GM11168 (cell line): ENCODE results near the gene SURF2.

Experiments used
- in situ Hi-C: fragments of 300-500 bp; cut with MboI; formaldehyde crosslinking; loops from one replicate; pipeline ENCODE4 v1.12.0; 2022; ENCODE audit warnings: low sequenced_read_pairs; ENCODE audit not compliant: unreplicated experiment

The SURF2 gene

DNA sequence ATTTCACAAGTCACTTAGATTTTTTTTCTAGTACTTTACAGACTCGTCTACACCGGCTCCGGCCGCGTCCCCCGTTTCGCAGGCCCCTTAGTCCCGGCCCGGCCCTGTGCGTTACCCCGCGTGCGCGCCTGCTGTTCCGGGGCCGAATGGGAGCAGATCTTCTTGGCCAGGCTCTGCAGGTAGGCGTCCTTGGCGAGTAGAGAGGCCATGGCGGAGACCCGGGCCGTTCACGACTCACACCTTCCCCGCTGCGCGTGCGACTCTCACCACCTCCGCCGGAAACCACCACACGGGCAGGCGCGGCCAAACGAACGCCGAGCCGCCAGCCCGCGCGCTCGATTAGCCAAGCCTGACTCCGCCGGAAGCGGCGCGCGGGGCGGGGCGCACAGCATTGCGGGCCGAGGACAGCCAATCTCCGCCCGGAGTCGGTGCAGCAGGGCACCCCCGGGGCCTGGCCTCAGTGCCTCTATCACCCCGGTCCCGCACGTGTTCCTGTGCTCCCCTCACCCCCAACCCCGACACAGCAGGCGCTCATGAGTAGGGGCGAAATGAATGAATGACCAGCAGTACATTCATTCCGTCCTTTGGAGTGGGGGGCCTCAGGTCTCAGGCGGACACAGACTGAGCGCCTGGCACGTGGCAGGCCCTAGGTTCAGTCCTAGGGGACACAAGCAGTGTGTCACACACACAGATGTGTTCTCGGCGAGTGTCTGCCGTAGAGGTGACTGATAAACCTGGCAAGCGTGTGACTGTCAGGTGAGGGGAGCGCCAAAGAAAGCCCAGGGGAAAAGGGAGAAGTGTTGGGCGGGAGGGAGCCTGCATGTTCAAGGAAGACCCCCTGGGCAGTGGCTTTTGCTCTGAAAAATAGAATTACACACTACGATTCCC is 20.2 kb upstream of the SURF2 start, which contains the start of gene SURF6:
TSS of gene SURF6 (minus strand) at position 265 of the 888 bp plus-strand sequence. CDS start at position 209, 56 bp downstream.
- in situ Hi-C loops, result no loop called here

DNA sequence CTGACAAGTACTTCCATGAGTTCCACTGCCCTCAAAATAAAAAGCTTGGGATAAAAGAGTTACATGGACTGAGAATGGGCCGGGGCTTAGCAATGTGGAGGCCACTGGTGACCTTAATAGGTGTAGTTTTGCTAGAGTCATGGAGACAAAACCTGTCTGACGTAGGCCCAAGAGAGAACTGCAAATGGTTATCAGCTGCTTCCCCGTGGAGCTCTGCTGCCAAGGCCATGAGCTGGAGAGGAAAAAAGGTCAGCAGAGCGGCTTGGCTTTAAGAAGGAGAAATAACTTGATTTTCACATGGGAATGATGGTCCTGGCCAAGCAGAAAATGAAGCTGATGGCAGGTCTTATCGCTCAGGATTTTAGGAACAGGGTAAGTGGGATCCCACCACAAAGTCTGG is 16.7 kb upstream of the SURF2 start:
- in situ Hi-C loops, result no loop called here

DNA sequence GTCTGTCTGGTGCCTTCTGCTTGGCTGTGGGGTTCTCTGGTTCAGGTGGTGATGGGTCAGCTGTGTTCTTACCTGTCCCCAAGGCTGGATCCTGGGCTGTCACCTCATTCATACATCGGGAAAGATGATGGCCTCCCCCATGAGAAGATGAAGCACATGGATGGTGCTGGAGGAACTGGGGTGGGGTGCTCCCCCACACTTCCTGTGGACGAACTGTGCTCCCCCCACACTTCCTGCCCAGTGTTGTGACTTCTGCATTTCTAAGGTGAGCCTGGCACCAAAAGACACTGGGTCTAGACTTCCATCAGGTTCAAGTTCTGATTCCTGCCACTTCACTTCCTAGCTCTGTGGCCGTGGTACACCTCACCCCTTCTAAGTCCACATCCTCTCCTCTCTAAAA is 16.1 kb upstream of the SURF2 start:
- in situ Hi-C loops, result no loop called here

DNA sequence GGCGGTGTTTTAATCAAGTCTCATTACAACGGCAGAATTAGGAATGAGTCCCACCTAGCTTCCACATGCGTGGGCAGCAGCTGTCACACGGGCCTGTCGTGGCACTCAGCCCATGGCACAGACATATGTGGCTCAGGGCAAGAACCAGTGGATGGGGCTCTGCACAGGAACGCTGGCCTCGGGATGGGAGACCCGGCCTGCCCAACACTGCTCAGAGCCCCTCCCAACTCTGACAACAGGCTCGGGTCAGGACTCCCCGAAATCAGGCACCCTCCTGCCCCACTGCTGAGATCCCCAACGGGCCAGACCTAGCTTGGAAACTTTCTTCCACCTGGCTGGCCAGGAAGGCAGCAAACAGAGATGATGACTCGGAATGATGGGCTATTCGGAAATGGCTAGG is 15.4 kb upstream of the SURF2 start:
- in situ Hi-C loops, result no loop called here

DNA sequence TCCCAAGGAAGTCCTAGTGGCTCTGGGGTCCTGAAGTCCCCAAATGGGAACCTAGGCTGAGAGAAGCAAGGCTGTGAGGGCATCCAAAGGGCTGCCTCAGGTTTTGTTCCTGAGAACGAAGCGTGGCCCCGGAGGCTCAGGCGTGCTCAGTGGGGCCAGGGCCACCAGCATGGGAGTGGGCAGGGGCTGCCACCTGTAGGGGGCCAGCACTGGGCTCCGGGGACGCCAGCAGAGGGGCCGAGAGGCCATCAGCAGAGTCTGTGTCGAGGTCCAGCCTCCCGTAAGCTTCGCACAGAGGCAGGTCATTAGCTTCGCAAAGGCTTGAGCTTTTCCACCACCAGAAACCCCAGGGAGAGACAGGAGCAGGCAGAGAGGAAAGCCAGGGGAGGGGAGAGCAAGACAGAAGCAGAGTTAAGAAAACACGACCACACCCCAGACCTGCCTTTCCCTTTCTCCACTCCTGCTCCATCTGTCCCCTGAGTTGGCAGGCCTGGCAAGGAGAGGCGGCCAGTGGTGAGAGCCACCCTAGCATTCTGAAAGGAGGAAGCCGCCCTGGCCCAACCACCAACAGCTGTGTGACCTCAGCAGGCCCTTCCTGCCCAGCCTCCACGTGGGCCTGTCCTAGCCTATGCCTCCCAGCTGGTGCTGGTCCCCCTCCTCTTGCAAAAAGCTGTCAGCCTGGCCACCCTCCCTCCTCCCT is 14.8 kb upstream of the SURF2 start:
- in situ Hi-C loops, result no loop called here

DNA sequence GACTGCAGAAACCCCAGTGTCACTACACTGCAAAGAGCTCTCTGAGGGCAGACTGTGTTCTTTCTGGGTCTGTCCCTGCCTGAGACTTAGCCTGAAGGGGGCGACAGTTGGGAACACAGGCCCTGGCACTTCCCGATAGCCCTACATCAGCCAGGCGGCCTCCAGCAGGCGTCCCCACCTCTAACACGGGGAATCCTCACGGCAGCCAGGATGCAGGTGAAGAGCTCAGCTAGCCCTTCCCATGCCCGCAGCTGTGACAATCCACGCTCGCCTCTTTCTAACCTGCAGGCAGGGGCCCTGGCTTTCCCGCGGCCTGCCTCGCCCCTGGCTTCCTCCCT is 14.3 kb upstream of the SURF2 start:
- in situ Hi-C loops, result no loop called here

DNA sequence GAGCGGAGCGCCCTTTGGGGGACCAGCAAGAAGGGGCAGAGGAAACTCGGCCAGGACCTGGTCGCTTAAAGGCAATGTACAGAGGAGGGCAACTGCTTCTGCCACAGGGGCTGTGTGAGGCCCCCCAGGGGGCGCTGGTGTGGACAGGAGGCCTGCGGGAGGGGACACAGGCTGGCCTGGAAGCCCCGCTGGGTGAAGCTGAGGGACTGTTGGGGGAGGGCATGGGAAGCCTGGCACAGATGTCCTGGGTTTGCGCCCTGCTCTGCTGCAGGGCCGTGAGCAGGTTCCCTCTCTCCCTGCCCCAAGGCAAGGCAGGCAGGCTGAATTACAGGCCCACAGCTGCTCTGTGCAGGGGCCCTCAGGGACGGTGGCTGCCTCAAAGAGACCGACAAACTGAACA is 13.8 kb upstream of the SURF2 start:
- in situ Hi-C loops, result no loop called here

DNA sequence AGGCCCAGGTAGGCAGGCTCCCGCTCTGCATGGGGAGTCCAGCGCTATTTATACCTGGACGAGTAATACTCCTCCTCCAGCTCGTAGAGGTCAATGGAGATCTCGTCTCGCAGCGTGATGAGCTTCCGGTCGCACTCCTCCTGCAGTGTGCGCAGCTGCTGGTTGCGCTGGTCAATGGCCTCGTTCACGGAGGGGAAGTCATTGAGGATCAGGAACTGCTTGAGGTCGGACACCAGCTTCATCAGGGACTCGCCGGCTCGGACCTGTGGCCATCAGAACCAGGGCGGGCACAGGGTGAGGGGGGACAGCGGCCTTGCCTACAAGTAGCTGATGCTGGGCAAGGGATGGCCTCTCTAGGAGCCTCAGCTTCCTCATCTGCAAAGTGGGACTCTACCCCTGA is 12.3 kb upstream of the SURF2 start:
- in situ Hi-C loops, result no loop called here

DNA sequence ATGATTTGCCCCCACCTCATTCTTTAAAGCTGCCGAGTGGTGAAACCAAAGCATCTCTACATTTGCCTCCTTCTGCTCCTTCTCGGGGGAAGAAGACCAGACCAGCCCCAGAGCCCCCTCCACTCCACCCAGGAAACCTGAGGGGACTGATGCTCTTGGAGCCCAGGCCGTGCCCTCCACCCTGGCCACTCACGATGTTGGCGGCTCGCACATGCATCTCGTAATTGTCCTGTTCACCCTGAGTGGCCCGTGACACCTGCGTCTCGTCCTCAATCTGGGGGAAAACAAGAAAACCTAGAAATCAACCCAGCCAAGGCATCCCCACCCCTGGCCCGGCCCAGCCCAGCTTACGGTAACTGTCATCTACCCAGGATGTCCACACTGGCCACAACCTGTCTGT is 11.4 kb upstream of the SURF2 start:
- in situ Hi-C loops, result no loop called here

DNA sequence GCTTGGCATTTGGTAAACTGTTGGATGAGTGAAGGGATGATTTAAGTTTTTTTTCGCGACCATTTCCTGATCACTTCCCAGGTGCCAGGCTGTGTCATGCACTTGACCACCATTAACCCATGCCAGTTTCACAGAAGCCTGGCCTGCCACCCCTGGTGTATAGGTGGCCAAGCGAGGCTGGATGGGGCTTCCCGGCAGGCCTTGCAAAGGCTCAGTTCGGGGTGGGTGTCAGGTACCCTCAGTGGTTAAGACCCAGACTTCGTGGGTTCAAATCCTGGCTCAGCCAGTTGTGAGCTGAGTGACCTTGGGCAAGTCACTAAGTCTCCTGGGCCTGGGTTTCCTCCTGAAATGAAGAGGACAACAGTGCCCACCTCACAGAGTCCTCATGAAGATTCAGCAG is 10.8 kb upstream of the SURF2 start:
- in situ Hi-C loops, result no loop called here

DNA sequence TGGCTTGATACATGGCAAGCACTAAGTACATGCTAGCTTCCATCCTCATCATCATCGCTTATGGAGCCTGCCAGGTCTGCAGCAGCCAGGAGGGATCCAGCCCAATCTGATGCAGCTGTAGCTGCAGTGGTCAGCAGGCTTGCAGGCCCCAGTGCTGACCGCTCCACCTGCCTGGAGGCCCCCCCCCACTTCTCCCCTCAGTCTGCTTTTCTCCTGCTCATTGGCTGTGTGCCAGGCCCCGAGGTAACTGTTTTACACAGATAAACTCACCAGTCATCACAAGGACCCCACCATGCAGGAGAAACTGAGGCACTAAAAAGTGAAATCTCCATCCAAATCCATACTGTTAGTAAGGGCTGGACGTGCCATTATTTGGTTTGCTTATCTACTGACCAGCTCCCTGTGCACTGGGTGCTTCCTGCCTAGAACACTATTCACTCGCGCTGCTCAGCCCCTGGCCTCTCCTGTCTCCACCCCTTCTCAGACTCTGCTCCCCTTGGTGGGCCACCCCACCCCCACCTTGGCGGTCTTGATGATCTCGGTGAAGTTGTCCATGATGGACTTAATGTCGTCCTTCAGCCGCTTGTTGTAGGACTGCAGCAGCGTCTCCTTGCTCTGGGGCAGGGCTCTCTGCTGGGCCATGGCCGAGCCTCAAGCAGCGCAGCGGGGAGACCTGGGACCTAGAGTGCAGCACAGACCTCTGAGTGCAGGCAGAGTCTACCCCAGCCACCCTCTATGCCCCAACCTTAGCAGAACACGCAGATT is 10.1 kb upstream of the SURF2 start:
- in situ Hi-C loops, result no loop called here

DNA sequence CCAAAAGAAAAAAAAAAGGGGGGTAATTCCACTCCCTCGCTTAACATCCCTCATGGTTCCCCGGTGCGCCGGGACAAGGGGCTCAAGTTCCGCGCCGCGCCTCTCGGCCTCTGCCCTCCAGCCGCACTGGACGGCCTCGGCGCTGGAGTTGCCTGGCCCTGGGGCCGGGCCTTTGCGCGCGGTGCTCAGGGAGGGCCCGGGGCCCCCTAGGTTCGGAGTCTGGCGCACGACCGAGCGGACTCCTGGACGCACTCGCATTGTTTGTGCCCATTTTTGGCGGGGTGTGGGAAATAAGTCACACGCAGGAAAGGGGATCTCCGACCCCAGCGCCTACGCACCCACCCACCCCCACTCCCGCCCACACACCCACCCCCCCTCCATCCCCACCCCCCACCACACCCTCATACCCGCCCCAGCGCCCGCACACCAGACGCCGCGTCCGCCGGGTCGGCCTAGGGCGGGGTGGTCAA is 8.8 kb upstream of the SURF2 start:
- in situ Hi-C loops, result no loop called here

DNA sequence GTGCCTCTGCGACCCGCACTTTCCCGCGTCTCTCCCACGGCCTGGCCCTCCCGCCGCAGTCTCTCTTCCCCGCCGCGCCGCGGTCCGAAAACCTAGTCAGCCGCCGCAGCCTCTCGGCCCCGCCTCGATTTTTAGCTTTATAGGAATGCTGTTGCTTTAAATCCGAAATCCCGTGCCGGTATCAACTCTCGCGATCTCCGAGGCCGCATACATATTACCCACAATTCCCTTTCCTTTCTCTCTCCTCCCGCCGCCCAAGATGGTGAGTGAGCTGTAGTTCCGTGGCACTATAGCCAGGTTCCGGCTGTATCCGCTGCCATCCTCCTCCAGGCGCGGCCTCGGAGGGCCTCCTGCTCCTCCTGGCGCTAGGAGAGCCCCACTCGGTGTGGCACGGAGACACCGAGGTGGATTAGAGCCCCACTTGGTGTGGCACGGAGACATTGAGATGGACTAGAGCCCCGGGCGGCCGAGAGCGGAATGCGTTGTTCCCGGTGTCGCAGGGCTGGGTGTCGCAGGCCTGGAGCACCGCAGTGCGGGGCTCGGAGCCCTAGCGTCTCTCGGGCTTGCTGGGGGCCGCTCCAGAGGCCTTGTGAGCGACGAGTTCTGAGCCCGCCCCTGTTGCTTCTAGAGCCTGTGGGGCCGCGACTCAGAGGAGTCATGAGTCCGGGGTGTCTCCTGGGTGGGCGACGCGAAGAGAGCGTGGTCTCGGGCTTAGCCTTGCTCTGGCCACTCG is 8.2 kb upstream of the SURF2 start, which contains the start of the genes MED22 and RPL7A:
TSS of gene MED22 (minus strand) at position 147 of the 733 bp plus-strand sequence. CDS start 1,469 bp downstream, outside the sequence.
TSS of gene RPL7A (plus strand) at position 234 of the 733 bp plus-strand sequence. CDS start at position 260, 26 bp downstream.
- in situ Hi-C loops, result no loop called here

DNA sequence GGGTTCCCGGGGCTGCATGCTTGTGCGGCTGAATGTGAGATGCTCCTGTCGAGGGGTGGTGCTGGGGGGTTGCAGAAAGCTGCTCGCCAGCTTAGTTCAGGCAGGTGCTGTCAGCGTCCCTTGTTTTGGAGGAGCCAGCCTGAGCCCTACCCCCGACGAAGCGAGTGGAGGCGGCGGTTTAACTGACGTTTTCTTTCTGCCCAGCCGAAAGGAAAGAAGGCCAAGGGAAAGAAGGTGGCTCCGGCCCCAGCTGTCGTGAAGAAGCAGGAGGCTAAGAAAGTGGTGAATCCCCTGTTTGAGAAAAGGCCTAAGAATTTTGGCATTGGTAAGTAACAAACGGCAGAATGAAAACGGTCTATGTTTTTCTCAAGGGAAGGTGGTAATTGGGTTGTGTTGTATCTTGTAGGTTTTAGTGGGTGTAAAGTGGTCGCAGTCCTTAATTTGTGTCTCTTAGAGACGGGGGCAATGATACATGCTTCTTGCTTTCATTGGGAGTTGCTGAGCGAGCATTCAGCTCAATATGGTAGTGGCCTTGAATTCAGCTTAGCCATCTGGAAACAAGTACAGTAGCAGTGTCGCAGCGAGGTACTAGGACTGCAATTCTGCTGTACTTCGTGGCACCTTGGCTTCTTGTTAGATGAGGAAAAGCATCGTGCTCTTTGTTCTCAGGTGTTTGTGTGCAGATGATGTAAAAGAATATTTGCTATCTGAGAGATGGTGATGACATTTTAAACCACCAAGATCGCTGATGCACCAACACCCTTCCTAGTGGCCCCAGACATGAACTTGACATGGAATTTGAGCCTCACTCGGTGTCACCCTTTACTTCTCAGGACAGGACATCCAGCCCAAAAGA is 7.4 kb upstream of the SURF2 start:
- in situ Hi-C loops, result no loop called here

DNA sequence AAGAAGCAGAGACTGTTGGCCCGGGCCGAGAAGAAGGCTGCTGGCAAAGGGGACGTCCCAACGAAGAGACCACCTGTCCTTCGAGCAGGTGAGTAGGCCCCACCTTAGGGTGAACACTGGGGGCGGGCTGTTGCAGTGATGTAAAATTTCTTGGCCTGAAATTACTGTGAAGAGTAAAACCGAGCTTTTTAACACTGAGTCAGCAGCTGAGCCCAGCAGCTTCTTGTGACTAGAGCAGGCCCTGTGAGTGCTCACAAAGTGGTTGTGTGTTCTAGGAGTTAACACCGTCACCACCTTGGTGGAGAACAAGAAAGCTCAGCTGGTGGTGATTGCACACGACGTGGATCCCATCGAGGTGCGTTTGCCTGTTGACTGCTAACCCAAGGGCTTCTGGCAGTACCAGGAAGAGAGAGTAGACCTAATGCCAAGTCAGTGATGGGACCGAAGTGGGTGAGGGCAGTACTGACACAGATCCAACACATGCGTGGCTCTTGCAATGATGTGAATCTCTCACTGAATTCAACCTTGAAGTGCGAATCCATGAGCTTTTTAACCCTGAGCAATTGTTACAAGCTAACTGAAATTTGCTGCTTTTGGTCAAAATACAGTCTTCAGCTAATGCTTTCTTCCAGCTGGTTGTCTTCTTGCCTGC is 6.3 kb upstream of the SURF2 start:
- in situ Hi-C loops, result no loop called here

DNA sequence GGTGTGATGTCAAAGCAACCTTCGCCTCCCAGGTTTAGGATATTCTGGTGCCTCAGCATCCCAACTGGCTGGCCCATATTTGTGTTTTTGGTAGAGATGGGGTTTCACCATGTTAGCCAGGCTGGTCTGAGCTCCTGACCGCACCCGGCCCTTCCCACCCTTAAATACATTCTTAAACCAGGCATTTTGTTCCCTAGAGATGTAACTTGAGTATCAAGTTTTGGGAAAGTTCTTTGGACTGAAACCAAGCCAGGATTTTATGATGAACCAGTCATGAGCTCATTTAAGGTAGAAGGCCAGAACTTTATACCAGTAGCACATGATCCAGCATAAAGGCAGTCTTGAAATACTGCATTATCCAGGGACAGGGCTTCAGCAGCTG is 4.8 kb upstream of the SURF2 start:
- in situ Hi-C loops, result no loop called here

DNA sequence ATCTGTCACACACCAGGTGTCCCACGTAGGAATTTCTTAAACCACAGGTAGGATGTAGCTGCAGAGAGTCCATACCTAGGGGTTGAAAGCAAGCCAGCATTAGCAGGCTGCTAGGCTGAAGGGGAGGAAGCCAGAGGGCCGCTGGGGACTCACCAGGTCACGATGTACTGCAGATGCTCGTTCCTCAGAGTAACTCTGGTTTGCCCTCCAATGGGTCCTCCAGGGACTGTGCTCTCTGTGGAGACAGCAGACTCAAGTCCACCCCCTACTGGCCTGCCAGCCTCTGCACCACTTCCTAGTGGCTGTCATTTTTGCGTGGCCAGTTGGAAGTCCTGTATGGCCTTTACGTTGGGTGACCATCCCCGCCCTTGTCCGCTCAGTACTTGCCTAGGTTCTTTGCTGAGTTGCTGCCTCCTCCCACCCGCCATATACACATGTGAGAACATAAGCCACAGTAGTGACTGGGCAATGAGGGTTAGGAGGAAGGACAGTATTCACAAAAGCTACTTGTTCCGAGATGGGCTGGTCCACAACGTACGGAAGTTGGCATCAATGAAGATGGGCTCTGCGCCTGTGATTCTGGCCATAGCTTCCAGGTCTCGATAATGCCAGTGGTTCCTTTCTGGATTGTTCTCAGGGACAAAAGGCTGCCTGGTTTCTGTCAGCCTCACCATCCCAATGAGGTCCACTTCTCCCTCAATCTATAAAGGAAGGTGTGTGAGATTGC is 4.3 kb upstream of the SURF2 start:
- in situ Hi-C loops, result no loop called here
